Endothelial cell of umbilical vein (primary cell): ENCODE measurements around the gene FOXO6. TPM values are rescaled to one million over a fixed set of nuclear protein-coding genes. Genes with fewer than 3 reads are reported as not detected.

Source experiments
- BruUV-seq: library from RNA; stranded (reverse); fragments of 400-500 nt; replicated peaks from 2 replicates; lab custom pipeline; 2021; lab: Mats Ljungman, UMichigan
- CTCF ChIA-PET: fragments of 300-600, 350-600 bp; sonication (Branson Sonifier 250); formaldehyde crosslinking; loops from one replicate; lab custom pipeline; 2021; ENCODE audit warnings: antibody characterized with exemption, inconsistent platforms; lab: Charles Lee
- POLR2A ChIA-PET: fragments of 300-600, 350-600 bp; sonication (Branson Sonifier 250); formaldehyde crosslinking; loops from one replicate; lab custom pipeline; 2021; ENCODE audit warnings: antibody characterized with exemption, inconsistent platforms; lab: Charles Lee
- DNase-seq: peaks from one replicate; pipeline ENCODE4 v3.0.0-alpha.2; 2011; ENCODE audit warnings: low read depth, low spot score
- FAIRE-seq: peaks from 2 replicates; lab custom pipeline; 2011; peaks lifted over from hg19 to GRCh38; lab: Jason Lieb, UNC
- H2AFZ ChIP-seq: 2 replicates; pipeline ENCODE4 v1.6.0; 2012; ENCODE audit warnings: low read depth, low read length, control low read depth, inconsistent platforms
- H3K27ac ChIP-seq: 2 replicates; pipeline ENCODE4 v1.5.1; 2011; ENCODE audit warnings: low read depth, mild to moderate bottlenecking, control low read depth, low read length, moderate library complexity; ENCODE audit not compliant: insufficient read depth
- H3K27me3 ChIP-seq, 2 experiments: 2 replicates each; pipeline versions ENCODE4 v1.6.0 to v1.6.1; 2011; ENCODE audit warnings: low read length in 2 of 2, mixed read lengths in 1 of 2; ENCODE audit not compliant: control insufficient read depth in 2 of 2, insufficient read depth in 2 of 2
- H3K36me3 ChIP-seq, 2 experiments: 2 replicates in 1 of 2; 3 replicates in 1 of 2; pipeline ENCODE4 v1.5.1; 2011; ENCODE audit warnings: low read length in 2 of 2, mild to moderate bottlenecking in 1 of 2, moderate library complexity in 1 of 2; ENCODE audit not compliant: control insufficient read depth in 2 of 2, insufficient read depth in 2 of 2; ENCODE audit errors: extremely low read depth in 1 of 2
- H3K4me1 ChIP-seq: 3 replicates; pipeline ENCODE4 v1.5.1; 2011; ENCODE audit warnings: mild to moderate bottlenecking, low read length; ENCODE audit not compliant: control insufficient read depth, insufficient read depth; ENCODE audit errors: extremely low read depth
- H3K4me2 ChIP-seq: 2 replicates; pipeline ENCODE4 v1.6.1; 2011; ENCODE audit warnings: low read length, control low read depth, mixed read lengths; ENCODE audit not compliant: insufficient read depth
- H3K4me3 ChIP-seq, 3 experiments: fragments of 200-600 bp in 1 of 3; sonication (generic), shearing (Covaris generic) in 1 of 3; replicated peaks in 1 of 3; 2 replicates each; pipeline ENCODE4 v1.5.1; 2011 to 2016; ENCODE audit warnings: control low read depth in 3 of 3, low read length in 3 of 3, mild to moderate bottlenecking in 2 of 3, inconsistent platforms in 1 of 3, low read depth in 1 of 3, moderate library complexity in 1 of 3; ENCODE audit not compliant: insufficient read depth in 1 of 3
- H3K79me2 ChIP-seq: 2 replicates; pipeline ENCODE4 v1.6.0; 2012; ENCODE audit warnings: low read length, inconsistent platforms; ENCODE audit not compliant: control insufficient read depth, insufficient read depth
- H3K9ac ChIP-seq: replicated peaks from 2 replicates; pipeline ENCODE3; 2011; ENCODE audit warnings: low read length, control low read depth; ENCODE audit not compliant: insufficient read depth; ENCODE audit errors: extremely low read depth
- H3K9me1 ChIP-seq: replicated peaks from 3 replicates; pipeline ENCODE4 v1.6.0; 2011; ENCODE audit warnings: mild to moderate bottlenecking, low read length; ENCODE audit not compliant: control insufficient read depth, insufficient read depth; ENCODE audit errors: extremely low read depth
- H3K9me3 ChIP-seq: replicated peaks from 2 replicates; pipeline ENCODE4 v1.5.1; 2012; ENCODE audit warnings: low read length, inconsistent platforms; ENCODE audit not compliant: control insufficient read depth, insufficient read depth
- H4K20me1 ChIP-seq: replicated peaks from 2 replicates; pipeline ENCODE3; 2011; ENCODE audit warnings: mild to moderate bottlenecking, low read length; ENCODE audit not compliant: control insufficient read depth, insufficient read depth; ENCODE audit errors: extremely low read depth
- CTCF ChIP-seq, 2 donors: IDR thresholded peaks; 1 replicate in 1 of 2; 2 replicates in 1 of 2; pipeline ENCODE4 v1.5.1; 2011; ENCODE audit warnings: low read length in 2 of 2, mild to moderate bottlenecking in 2 of 2, moderate library complexity in 2 of 2, control low read depth in 1 of 2, inconsistent platforms in 1 of 2, low read depth in 1 of 2; ENCODE audit not compliant: insufficient read depth in 1 of 2; ENCODE audit errors: extremely low read depth in 1 of 2
- FOS ChIP-seq: IDR thresholded peaks from 2 replicates; pipeline ENCODE4 v1.6.1; 2011; ENCODE audit warnings: mild to moderate bottlenecking, low read length, moderate library complexity, borderline replicate concordance; ENCODE audit not compliant: insufficient read depth
- GATA2 ChIP-seq: IDR thresholded peaks from 2 replicates; pipeline ENCODE4 v1.7.0; 2011; ENCODE audit warnings: low read depth, mild to moderate bottlenecking, moderate library complexity, mixed read lengths, low read length; ENCODE audit not compliant: insufficient read length, insufficient read depth
- JUN ChIP-seq: IDR thresholded peaks from 2 replicates; pipeline ENCODE4 v1.6.1; 2011; ENCODE audit warnings: borderline replicate concordance, low read depth; ENCODE audit not compliant: insufficient read length, insufficient read depth
- MYC ChIP-seq: IDR thresholded peaks from one replicate; pipeline ENCODE4 v1.6.1; 2011; ENCODE audit warnings: mild to moderate bottlenecking, low read depth, low read length
- POLR2A ChIP-seq: IDR thresholded peaks from 2 replicates; pipeline ENCODE4 v1.6.1; 2012; ENCODE audit warnings: low read depth, mild to moderate bottlenecking, control low read depth, low read length
- POLR2AphosphoS5 ChIP-seq: IDR thresholded peaks from 2 replicates; pipeline ENCODE4 v1.6.1; 2012; ENCODE audit warnings: low read depth, mild to moderate bottlenecking, control low read depth, low read length, moderate library complexity; ENCODE audit not compliant: insufficient read depth
- dilution Hi-C: fragments of 300-500 bp; cut with MboI; formaldehyde crosslinking; loops from one replicate; pipeline ENCODE4 v1.15.0; 2019; ENCODE audit warnings: low sequenced_read_pairs; ENCODE audit not compliant: extremely low pct_ligation_motif_present
- intact Hi-C: fragments of 100-400 bp; cut with micrococcal nuclease; formaldehyde crosslinking; loops from one replicate; pipeline ENCODE4 v1.10.0; 2022
- polyA plus RNA-seq, 4 experiments: library from polyadenylated mRNA; depleted of rRNA in 3 of 4; stranded (reverse) in 3 of 4; unstranded in 1 of 4; fragments of >200 nt; gene quantifications; 2 replicates each; pipeline versions ENCODE4 v1.2.1 to v1.2.3, GENCODE V29; 2011 to 2012; ENCODE audit warnings: missing spikeins in 1 of 4
- total RNA-seq: library from RNA; stranded (reverse); gene quantifications from 2 replicates; pipeline ENCODE4 v1.2.3, GENCODE V29; 2021

Gene FOXO6
- total and polyA plus RNA-seq, 2 donors (not counting 3 experiments of a cell fraction or from before 2014, with no cell fraction given), result 0.04 to 0.38 TPM

GRCh38 chr1:41401899-41402298 is 40.7 kb downstream of the FOXO6 start:
- Histone ChIP-seq H3K27ac (no peak overlapping the region), H3K9me1 (no peaks in the 10 kb centered on the region), H3K4me2 (no peak overlapping the region), H3K4me3 (no peak overlapping the region), H3K79me2 (no peaks in the 10 kb centered on the region), H3K9ac (no peak overlapping the region), H3K4me1 (peaks cover 2% of the 10 kb centered on the region), H2AFZ (no peak overlapping the region), H4K20me1 (no peaks in the 10 kb centered on the region), H3K36me3 (no peaks in the 10 kb centered on the region), H3K27me3 (no peaks in the 10 kb centered on the region), H3K9me3 (no peaks in the 10 kb centered on the region)
- POLR2A ChIA-PET, result no interaction called here
- TF ChIP-seq FOS, result no peak
- no peak for TF ChIP-seq POLR2A
- TF ChIP-seq MYC, result no peak
- no peak for TF ChIP-seq JUN
- no peak for TF ChIP-seq CTCF (IDR thresholded peaks at IDR 0.05; ENCODE audit: extremely low read depth in 1 of 2, insufficient read depth in 1 of 2, low read depth in 1 of 2, low read length in 2 of 2)
- TF ChIP-seq GATA2, result no peak
- no peak for TF ChIP-seq POLR2AphosphoS5
- intact Hi-C loops (no loop called here), dilution Hi-C loops (no loop called here)
- CTCF ChIA-PET, result interaction anchor here (1.2 kb wide), 1 partner anchor 118 kb away, joined by 3 read pairs; no protein-coding TSS in a partner anchor
- no TSS peak for BruUV-seq
- FAIRE-seq, result no peak
- DNase-seq, result no peak
